ENCODE data around the gene SGTB.
"Not testable (repeated sequence)": the region's sequence is repeated elsewhere in the genome, so short reads cannot be mapped to it uniquely, and the experiment has no call there.

GRCh38 chr5:65621961-65622360 lies 99.9 kb downstream of the SGTB start:
- TF ChIP-seq CTCF, POLR2A, EP300 (IDR thresholded peaks at IDR 0.05): not testable (repeated sequence)

All from suprapubic skin (tissue), 3 donors.